Thoracic aorta (tissue), 2 donors: ENCODE results near the gene NOB1. TPM values are rescaled to one million over a fixed set of nuclear protein-coding genes. Genes with fewer than 3 reads are reported as not detected.
"Not testable (repeated sequence)": the region's sequence is repeated elsewhere in the genome, so short reads cannot be mapped to it uniquely, and the experiment has no call there.

Experiments
- ATAC-seq: fragments of 150-250 bp; one replicate; pipeline ENCODE4 v1.8.0; 2017; ENCODE audit warnings: low read depth; ENCODE audit not compliant: insufficient number of reproducible peaks, low FRiP score
- DNase-seq: peaks from one replicate; pipeline ENCODE4 v3.0.0-alpha.2; 2020; ENCODE audit warnings: low spot score
- H3K27ac ChIP-seq, 2 donors: fragments of 200-600 bp; sonication (generic); 1 replicate in 1 of 2; 2 replicates in 1 of 2; pipeline ENCODE4 v1.5.1; 2016; ENCODE audit warnings: mild to moderate bottlenecking in 2 of 2, moderate library complexity in 2 of 2
- H3K27me3 ChIP-seq: fragments of 200-600 bp; sonication (generic); replicated peaks from 2 replicates; pipeline ENCODE4 v1.6.0; 2016; ENCODE audit warnings: mild to moderate bottlenecking; ENCODE audit not compliant: insufficient read depth
- H3K36me3 ChIP-seq: fragments of 200-600 bp; sonication (generic); one replicate; pipeline ENCODE4 v1.5.1; 2016
- H3K4me1 ChIP-seq, 2 donors: fragments of 200-600 bp; sonication (generic); 1 replicate in 1 of 2; 2 replicates in 1 of 2; pipeline versions ENCODE4 v1.5.1 to v1.6.0; 2016; ENCODE audit warnings: low read depth in 2 of 2, mild to moderate bottlenecking in 1 of 2; ENCODE audit not compliant: control insufficient read depth in 1 of 2
- H3K4me3 ChIP-seq: fragments of 200-600 bp; sonication (generic); 2 replicates; pipeline ENCODE4 v1.5.1; 2016; ENCODE audit warnings: mild to moderate bottlenecking
- H3K9me3 ChIP-seq: fragments of 200-600 bp; sonication (generic); 2 replicates; pipeline ENCODE4 v1.5.1; 2016
- total RNA-seq, 2 donors: library from RNA; depleted of rRNA; stranded (reverse); fragments of >200 nt; gene quantifications; one replicate each; pipeline versions ENCODE4 v1.1.0 to v1.2.3, GENCODE V29; 2016
- TF ChIP-seq, protein P1 (sequence below): fragments of 200-600 bp; sonication (generic); IDR thresholded peaks from one replicate; pipeline ENCODE4 v1.5.1; 2019; ENCODE audit warnings: antibody characterized with exemption

NOB1 gene
- total RNA-seq, 2 donors from 2014 or later, result 7.0 to 38.9 TPM

- TF ChIP-seq, protein P1, sequence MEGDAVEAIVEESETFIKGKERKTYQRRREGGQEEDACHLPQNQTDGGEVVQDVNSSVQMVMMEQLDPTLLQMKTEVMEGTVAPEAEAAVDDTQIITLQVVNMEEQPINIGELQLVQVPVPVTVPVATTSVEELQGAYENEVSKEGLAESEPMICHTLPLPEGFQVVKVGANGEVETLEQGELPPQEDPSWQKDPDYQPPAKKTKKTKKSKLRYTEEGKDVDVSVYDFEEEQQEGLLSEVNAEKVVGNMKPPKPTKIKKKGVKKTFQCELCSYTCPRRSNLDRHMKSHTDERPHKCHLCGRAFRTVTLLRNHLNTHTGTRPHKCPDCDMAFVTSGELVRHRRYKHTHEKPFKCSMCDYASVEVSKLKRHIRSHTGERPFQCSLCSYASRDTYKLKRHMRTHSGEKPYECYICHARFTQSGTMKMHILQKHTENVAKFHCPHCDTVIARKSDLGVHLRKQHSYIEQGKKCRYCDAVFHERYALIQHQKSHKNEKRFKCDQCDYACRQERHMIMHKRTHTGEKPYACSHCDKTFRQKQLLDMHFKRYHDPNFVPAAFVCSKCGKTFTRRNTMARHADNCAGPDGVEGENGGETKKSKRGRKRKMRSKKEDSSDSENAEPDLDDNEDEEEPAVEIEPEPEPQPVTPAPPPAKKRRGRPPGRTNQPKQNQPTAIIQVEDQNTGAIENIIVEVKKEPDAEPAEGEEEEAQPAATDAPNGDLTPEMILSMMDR, result no peak
- Histone ChIP-seq H3K27ac (no peak overlapping the region), H3K4me3 (no peak overlapping the region), H3K9me3 (no peaks in the 10 kb centered on the region), H3K27me3 (no peaks in the 10 kb centered on the region), H3K36me3 (peaks cover 48% of the 10 kb centered on the region), H3K4me1 (peaks cover 0 to 9% of the 10 kb centered on the region in 2 donors)
- ATAC-seq (no peak), DNase-seq (no peak)
Observed at GRCh38 chr16:69741519-69741918, 13.2 kb downstream of the NOB1 start.

DNA sequence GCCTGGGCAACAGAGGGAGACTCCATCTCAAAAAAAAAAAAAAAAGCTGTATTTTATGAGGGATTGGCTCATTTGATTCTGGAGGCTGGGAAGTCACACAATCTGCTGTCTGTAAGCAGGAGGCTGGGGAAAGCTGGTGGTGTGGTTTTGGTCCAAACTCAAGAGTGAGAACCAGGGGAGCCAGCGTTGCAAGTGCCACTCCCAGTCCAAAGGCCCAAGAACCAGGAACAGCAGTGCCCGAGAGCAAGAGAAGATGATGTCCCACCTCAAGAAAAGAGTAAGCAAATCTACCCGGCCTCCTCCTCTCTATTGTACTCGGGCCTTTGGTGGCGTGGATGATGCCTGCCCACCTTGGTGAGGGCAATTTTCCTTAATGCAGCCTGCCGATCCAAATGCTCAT, 22.6 kb downstream of the NOB1 start:
- H3K36me3 ChIP-seq, result no peaks in the 10 kb centered on the region
- ATAC-seq, result no peak
- H3K27ac ChIP-seq, result no peak overlapping the region
- TF ChIP-seq, protein P1, result no peak
- DNase-seq, result no peak
- H3K9me3 ChIP-seq, result no peaks in the 10 kb centered on the region
- H3K4me1 ChIP-seq, result peaks cover 2 to 9% of the 10 kb centered on the region in 2 donors
- H3K4me3 ChIP-seq, result no peak overlapping the region
- H3K27me3 ChIP-seq, result no peaks in the 10 kb centered on the region

GRCh38 chr16:69731280-69731679, 23.4 kb downstream of the NOB1 start:
- DNase-seq, ATAC-seq, H3K36me3 ChIP-seq, H3K27me3 ChIP-seq, H3K9me3 ChIP-seq, H3K4me3 ChIP-seq, H3K27ac ChIP-seq: not testable (repeated sequence)
- peaks cover 2 to 15% of the 10 kb centered on the region in 2 donors for H3K4me1 ChIP-seq

DNA sequence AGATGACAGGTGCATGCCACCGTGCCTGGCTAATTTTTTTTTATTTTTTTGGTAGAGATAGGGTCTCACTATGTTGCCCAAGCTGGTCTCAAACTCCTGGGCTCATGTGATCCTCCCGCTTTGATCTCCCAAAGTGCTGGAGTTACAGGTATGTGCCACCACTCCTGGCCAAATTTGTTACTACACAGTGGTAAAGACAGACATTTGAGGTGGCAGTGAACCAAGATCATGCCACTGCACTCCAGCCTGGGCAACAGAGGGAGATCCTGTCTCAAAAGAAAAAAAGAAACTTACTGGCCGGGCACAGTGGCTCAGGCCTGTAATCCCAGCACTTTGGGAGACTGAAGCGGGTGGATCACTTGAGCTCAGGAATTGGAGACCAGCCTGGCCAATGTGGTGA, 25.7 kb downstream of the NOB1 start:
- peaks cover 2 to 33% of the 10 kb centered on the region in 2 donors for H3K4me1 ChIP-seq
- H3K9me3 ChIP-seq, ATAC-seq, DNase-seq, H3K27ac ChIP-seq, H3K4me3 ChIP-seq, H3K36me3 ChIP-seq, H3K27me3 ChIP-seq: not testable (repeated sequence)

DNA sequence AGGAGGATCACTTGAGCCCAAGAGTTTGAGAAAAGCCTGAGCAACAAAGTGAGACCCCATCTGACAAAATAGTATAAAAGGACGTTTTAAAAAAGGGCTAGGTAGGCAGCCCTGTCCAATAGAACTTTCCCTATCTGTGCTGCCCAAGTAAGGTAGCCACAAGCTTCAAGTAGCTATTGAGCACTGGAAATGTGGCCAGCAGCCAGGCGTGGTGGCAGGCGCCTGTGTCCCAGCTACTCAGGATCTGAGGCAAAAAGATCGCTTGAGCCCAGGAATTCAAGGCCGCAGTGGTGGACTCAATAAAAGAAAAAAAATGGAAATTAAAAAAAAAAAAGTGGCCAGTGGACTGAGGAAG, 26.8 kb downstream of the NOB1 start:
- TF ChIP-seq, protein P1, result no peak
- H3K4me1 ChIP-seq, result peaks cover 2 to 33% of the 10 kb centered on the region in 2 donors
- no peaks in the 10 kb centered on the region for H3K27me3 ChIP-seq
- peak overlapping the region; percentile 65 to 67 for H3K27ac ChIP-seq
- DNase-seq, result no peak
- H3K36me3 ChIP-seq, result no peaks in the 10 kb centered on the region
- ATAC-seq, result no peak
- H3K4me3 ChIP-seq, result no peak overlapping the region
- H3K9me3 ChIP-seq, result no peaks in the 10 kb centered on the region

DNA sequence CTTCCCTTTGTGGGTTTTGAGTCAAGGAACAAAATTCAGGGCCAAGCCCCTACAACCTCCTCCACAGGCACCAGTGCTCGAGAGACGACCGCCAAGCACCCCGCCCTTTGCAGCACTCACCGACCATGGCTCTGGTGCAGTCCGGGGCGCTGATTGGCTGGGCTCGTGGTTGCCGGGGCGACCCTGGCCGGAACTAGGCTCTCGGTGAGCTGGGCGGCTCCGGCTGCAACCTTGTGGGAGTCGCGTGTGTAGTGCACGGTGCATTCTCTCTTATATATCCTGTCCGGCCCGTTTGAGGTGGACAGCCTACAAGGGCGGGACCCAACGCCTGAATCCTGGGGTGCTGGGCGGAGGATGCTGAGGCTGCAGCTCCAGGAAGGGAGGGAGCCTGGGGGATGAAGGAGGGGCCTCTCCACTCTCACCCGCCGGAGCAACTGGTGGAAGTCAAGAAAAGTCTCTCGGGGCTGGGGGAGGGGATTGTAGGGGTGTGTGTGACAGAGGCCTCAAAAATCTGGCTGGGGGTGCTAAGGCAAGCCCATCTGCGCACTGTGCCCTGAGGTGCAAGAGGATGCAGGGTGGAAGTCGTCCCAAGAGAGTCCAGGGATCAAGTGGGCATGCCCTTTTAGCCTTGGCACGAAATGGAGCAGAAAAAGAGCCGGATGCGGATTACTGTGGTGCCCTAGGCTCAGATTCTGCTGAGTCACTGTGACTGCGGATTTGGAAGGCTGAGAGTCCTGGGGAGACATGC, 28.2 kb downstream of the NOB1 start, which contains the start of gene NQO1:
Gene NQO1, minus strand, starts transcription at position 248 of the 748 bp plus-strand sequence. Its CDS starts 121 bp downstream, at position 127.
- TF ChIP-seq, protein P1, result no peak
- Histone ChIP-seq H3K27me3 (no peaks in the 10 kb centered on the region), H3K9me3 (no peaks in the 10 kb centered on the region), H3K4me1 (peaks cover 2 to 33% of the 10 kb centered on the region in 2 donors), H3K4me3 (peak within 1 kb of the TSS; percentile 71), H3K36me3 (no peaks in the 10 kb centered on the region), H3K27ac (peak within 1 kb of the TSS; percentile 67 to 70)
- peak; percentile 78 for DNase-seq
- peak; percentile 75 for ATAC-seq
